K562 (cell line): Measurements from ENCODE around the gene SLC25A44. TPM values are rescaled to one million over a fixed set of nuclear protein-coding genes. Genes with fewer than 3 reads are reported as not detected.

Experiments used
- ATAC-seq: fragments of 200-7000 bp; cut with Tn5 transposase; 3 replicates; pipeline ENCODE4 v1.9.1; 2020; ENCODE audit warnings: moderate library complexity
- BruUV-seq: library from RNA; stranded (reverse); fragments of 400-500 nt; replicated peaks from 2 replicates; lab custom pipeline; 2021; lab: Mats Ljungman, UMichigan
- CTCF ChIA-PET: fragments of 300-600 bp; formaldehyde crosslinking; extraction: SDS; loops from one replicate; lab custom pipeline; 2021; ENCODE audit warnings: low intra/inter-chr PET ratio; lab: Yijun Ruan, JAX
- POLR2A ChIA-PET: fragments of 300-600, 350-650 bp; sonication (Branson Sonifier 250); formaldehyde crosslinking; extraction: SDS; loops from one replicate; lab custom pipeline; 2021; ENCODE audit warnings: antibody characterized with exemption, inconsistent platforms; lab: Yijun Ruan, JAX
- DNase-seq, 4 experiments: peaks; one replicate each; pipeline versions ENCODE4 v3.0.0 to v3.0.0-alpha.2; 2011 to 2018; ENCODE audit warnings: low spot score in 3 of 4, mixed read lengths in 3 of 4; ENCODE audit errors: extremely low read depth in 1 of 4
- FAIRE-seq: peaks from 2 replicates; lab custom pipeline; 2011; peaks lifted over from hg19 to GRCh38; lab: Jason Lieb, UNC
- H2AFZ ChIP-seq: 2 replicates; pipeline ENCODE4 v1.6.0; 2011; ENCODE audit warnings: low read depth, low read length, control low read depth, inconsistent platforms
- H3K27ac ChIP-seq: fragments of 200-600 bp; 3 replicates; pipeline ENCODE4 v1.8.0; 2011; ENCODE audit warnings: low read depth, mild to moderate bottlenecking, control low read depth, inconsistent platforms, low read length, moderate library complexity, mixed read lengths; ENCODE audit errors: extremely low read depth
- H3K27me3 ChIP-seq, 2 experiments: fragments of 300-600 bp in 1 of 2; 2 replicates in 1 of 2; 3 replicates in 1 of 2; pipeline versions ENCODE4 v1.6.0 to v1.8.0; 2011; ENCODE audit warnings: inconsistent platforms in 2 of 2, low read length in 2 of 2, mild to moderate bottlenecking in 1 of 2, mixed read lengths in 1 of 2, moderate library complexity in 1 of 2; ENCODE audit not compliant: control insufficient read depth in 2 of 2, insufficient read depth in 2 of 2
- H3K36me3 ChIP-seq: fragments of 300-600 bp; 3 replicates; pipeline ENCODE4 v1.8.0; 2011; ENCODE audit warnings: mild to moderate bottlenecking, low read length, inconsistent platforms; ENCODE audit not compliant: control insufficient read depth, insufficient read depth
- H3K4me1 ChIP-seq, 2 experiments: fragments of 200-600 bp in 1 of 2; replicated peaks in 1 of 2; 2 replicates in 1 of 2; 3 replicates in 1 of 2; pipeline versions ENCODE4 v1.5.1 to v1.8.0; 2011; ENCODE audit warnings: inconsistent platforms in 2 of 2, low read length in 2 of 2, mild to moderate bottlenecking in 1 of 2, mixed read lengths in 1 of 2, moderate library complexity in 1 of 2; ENCODE audit not compliant: control insufficient read depth in 2 of 2, insufficient read depth in 2 of 2
- H3K4me2 ChIP-seq: 2 replicates; pipeline ENCODE4 v1.6.1; 2011; ENCODE audit warnings: low read length, control low read depth, inconsistent platforms, mixed read lengths; ENCODE audit not compliant: insufficient read depth
- H3K4me3 ChIP-seq: fragments of 200-600 bp; sonication (generic), shearing (Covaris generic); 2 replicates; pipeline ENCODE4 v1.5.1; 2016; ENCODE audit warnings: control low read depth, inconsistent platforms
- H3K79me2 ChIP-seq: fragments of 200-600 bp; 3 replicates; pipeline ENCODE4 v1.8.0; 2011; ENCODE audit warnings: low read length, inconsistent platforms; ENCODE audit not compliant: control insufficient read depth, insufficient read depth
- H3K9ac ChIP-seq, 2 experiments: 2 replicates each; pipeline versions ENCODE4 v1.6.0 to v1.6.1; 2011; ENCODE audit warnings: low read depth in 2 of 2, low read length in 2 of 2, control low read depth in 1 of 2, inconsistent platforms in 1 of 2, mild to moderate bottlenecking in 1 of 2, mixed read lengths in 1 of 2; ENCODE audit not compliant: insufficient read depth in 1 of 2
- H3K9me1 ChIP-seq: one replicate; pipeline ENCODE4 v1.6.0; 2011; ENCODE audit warnings: inconsistent platforms, mild to moderate bottlenecking, low read length, moderate library complexity; ENCODE audit not compliant: control insufficient read depth, insufficient read depth
- H3K9me3 ChIP-seq: replicated peaks from 2 replicates; pipeline ENCODE4 v1.5.1; 2011; ENCODE audit warnings: low read depth, low read length, inconsistent platforms; ENCODE audit not compliant: control insufficient read depth, insufficient read depth
- H4K20me1 ChIP-seq: replicated peaks from 2 replicates; pipeline ENCODE4 v1.6.1; 2011; ENCODE audit warnings: low read length, inconsistent platforms, mixed read lengths; ENCODE audit not compliant: control insufficient read depth, insufficient read depth
- ARHGAP35 ChIP-seq: fragments of 450-650 bp; IDR thresholded peaks from 2 replicates; pipeline ENCODE4 v1.6.1; 2018; ENCODE audit not compliant: partially characterized antibody
- FOXJ3 ChIP-seq: sonication (generic); formaldehyde crosslinking; IDR thresholded peaks from 2 replicates; pipeline ENCODE4 v1.4.0; 2020; ENCODE audit warnings: mild to moderate bottlenecking, missing genetic modification reagents
- PHF21A ChIP-seq: fragments of 450-650 bp; IDR thresholded peaks from 2 replicates; pipeline ENCODE4 v1.6.1; 2017; ENCODE audit warnings: low read depth, borderline replicate concordance
- POLR3G ChIP-seq: IDR thresholded peaks from 2 replicates; pipeline ENCODE4 v1.6.1; 2011; ENCODE audit not compliant: insufficient read length, insufficient replicate concordance; ENCODE audit errors: extremely low read depth
- RAD21 ChIP-seq, 2 experiments: fragments of 250-450 bp in 1 of 2; fragments of 450-650 bp in 1 of 2; sonication (Bioruptor Pico) in 1 of 2; formaldehyde crosslinking in 1 of 2; IDR thresholded peaks in 1 of 2; conservative IDR thresholded peaks in 1 of 2; 2 replicates each; pipeline versions ENCODE4 v1.4.0 to v1.8.0; 2020 to 2022; ENCODE audit warnings: mild to moderate bottlenecking in 2 of 2, moderate library complexity in 1 of 2
- RNF2 ChIP-seq: sonication (generic); IDR thresholded peaks from 2 replicates; pipeline ENCODE4 v1.6.1; 2016
- ZKSCAN3 ChIP-seq: fragments of 250-450 bp; sonication (Bioruptor Pico); IDR thresholded peaks from 2 replicates; pipeline ENCODE4 v1.4.0; 2020
- ZNF12 ChIP-seq: sonication (generic); formaldehyde crosslinking; IDR thresholded peaks from 2 replicates; pipeline ENCODE4 v1.4.0; 2020; ENCODE audit warnings: mild to moderate bottlenecking, missing genetic modification reagents
- ZNF146 ChIP-seq: IDR thresholded peaks from one replicate; pipeline ENCODE4 v1.6.1; 2018; ENCODE audit warnings: missing compliant biosample characterization; ENCODE audit not compliant: unreplicated experiment
- ZNF668 ChIP-seq: fragments of 250-450 bp; sonication (Bioruptor Pico); IDR thresholded peaks from 2 replicates; pipeline ENCODE4 v1.8.0; 2022; ENCODE audit warnings: mild to moderate bottlenecking, inconsistent platforms
- WGBS: fragments of 100-300 bp; shearing (Covaris generic); methylation state at CpG from one replicate; pipeline ENCODE4 v1.1.6; 2016; ENCODE audit warnings: low coverage, mixed read lengths; ENCODE audit not compliant: insufficient coverage; ENCODE audit errors: missing lambda C conversion rate; 5-methylcytosine and 5-hydroxymethylcytosine counted together
- in situ Hi-C: fragments of 300-500 bp; cut with MboI; formaldehyde crosslinking; loops from 4 replicates; pipeline ENCODE4 v1.15.0; 2018; ENCODE audit warnings: inconsistent platforms, mixed read lengths
- intact Hi-C: fragments of 100-400 bp; cut with micrococcal nuclease; formaldehyde crosslinking; loops from 2 replicates; pipeline ENCODE4 v1.14.2; 2022
- polyA plus RNA-seq, 8 experiments: library from polyadenylated mRNA; depleted of rRNA in 4 of 8; stranded (reverse) in 5 of 8; unstranded in 3 of 8; fragments of >200 nt; fragmentation: Nextera tagmentation in 2 of 8; fragmentation: Illumina TruSeq in 1 of 8; extraction: Ambion mirVana in 2 of 8; extraction: Trizol in 1 of 8; gene quantifications; 2 replicates each; pipeline versions ENCODE4 v1.2.1 to v1.2.3, GENCODE V29; 2011 to 2014; ENCODE audit warnings: inconsistent platforms in 1 of 8, missing spikeins in 1 of 8
- total RNA-seq, 7 experiments: library from RNA; depleted of rRNA in 6 of 7; stranded (reverse); fragments of >200 nt in 6 of 7; fragmentation: Illumina TruSeq in 2 of 7; extraction: Trizol in 2 of 7; gene quantifications; 2 replicates each; pipeline versions ENCODE4 v1.2.1 to v1.2.3, GENCODE V29; 2011 to 2021; ENCODE audit warnings: low replicate concordance in 1 of 7

Gene SLC25A44
- total and polyA plus RNA-seq, 9 of the 15 experiments (the other 6 are each of a cell fraction or from before 2014, with no cell fraction given): 4.4 to 22.8 (median 12.5) TPM

DNA sequence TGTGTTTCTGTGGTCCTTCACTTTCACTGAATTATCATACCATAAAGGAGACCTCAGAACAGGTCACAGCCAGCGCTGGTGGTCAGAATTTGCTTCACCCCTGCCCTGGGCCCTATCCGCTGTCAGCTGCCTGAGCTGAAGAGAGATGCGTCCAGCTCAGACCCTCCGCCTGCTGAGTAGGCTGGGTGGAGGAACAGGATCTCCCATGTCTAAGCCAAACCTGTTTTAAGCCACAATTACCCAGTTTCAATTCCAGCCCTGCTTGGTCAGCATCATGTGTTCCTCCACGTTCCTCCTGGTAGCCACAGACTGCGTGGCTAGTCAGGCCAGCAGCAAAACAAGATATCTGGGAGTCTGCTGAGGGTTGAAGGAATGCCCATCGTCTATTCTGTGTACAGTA, 34.6 kb downstream of the SLC25A44 start:
- H4K20me1 ChIP-seq: no peaks in the 10 kb centered on the region
- no peak overlapping the region for H3K9ac ChIP-seq
- in situ Hi-C loops (no loop called here), intact Hi-C loops (loop anchor here (5.0 kb wide), 1 partner anchor 131 kb away; no protein-coding TSS in a partner anchor)
- no TSS peak for BruUV-seq
- H3K79me2 ChIP-seq: no peaks in the 10 kb centered on the region
- FAIRE-seq: no peak
- 0 out of 3 replicates have a peak overlapping the region, but pooled peaks have one; percentile 22 for H3K27ac ChIP-seq
- DNase-seq: no peak
- peaks cover 23% of the 10 kb centered on the region; the same call in 2 of the 3 replicates for H3K36me3 ChIP-seq
- ChIA-PET POLR2A (interaction anchor here (1.4 kb wide), 1 partner anchor 16 kb away, joined by 4 read pairs; the partner anchor contains the start of gene PMF1), CTCF (interaction anchor here (0.7 kb wide), 1 partner anchor 88 kb away, joined by 4 read pairs; no protein-coding TSS in a partner anchor)
- H3K27me3 ChIP-seq: no peaks in the 10 kb centered on the region
- no peak overlapping the region for H3K4me2 ChIP-seq
- H3K4me1 ChIP-seq: peaks cover 9 to 14% of the 10 kb centered on the region in 2 experiments; a peak in 4 of 5 replicates
- TF ChIP-seq ZNF146 (CRISPR knock-in tag): no peak
- no peak for TF ChIP-seq ZKSCAN3 (CRISPR knock-in tag)
- no peak for TF ChIP-seq RAD21 (CRISPR knock-in tag; conservative IDR thresholded peaks at IDR 0.05 in 1 of 2, IDR thresholded peaks at IDR 0.05 in 1 of 2)
- TF ChIP-seq FOXJ3 (CRISPR knock-in tag): no peak
- no peak for TF ChIP-seq PHF21A
- no peak for TF ChIP-seq ARHGAP35
- no peak for TF ChIP-seq RNF2
- no peak for TF ChIP-seq POLR3G
- TF ChIP-seq ZNF668 (CRISPR knock-in tag): no peak
- no peak for TF ChIP-seq ZNF12 (CRISPR knock-in tag)
- H3K9me1 ChIP-seq: no peaks in the 10 kb centered on the region
- ATAC-seq: no peak
- WGBS: 76% methylated on average over 7 of the region's 7 CpGs
- no peaks in the 10 kb centered on the region for H3K9me3 ChIP-seq
- H2AFZ ChIP-seq: no peak overlapping the region
- no peak overlapping the region for H3K4me3 ChIP-seq
